Sigmoid colon (tissue), 7 donors: ENCODE measurements around the gene CLEC4D. TPM values are rescaled to one million over a fixed set of nuclear protein-coding genes. Genes with fewer than 3 reads are reported as not detected.
A peak's percentile ranks its signal among the peaks of the same experiment; 100 is the strongest.

Source experiments
- DNase-seq: peaks from one replicate; pipeline ENCODE4 v3.0.0-alpha.2; 2019
- H3K27ac ChIP-seq, 4 donors: fragments of 200-600 bp; sonication (generic); one replicate each; pipeline ENCODE4 v1.5.1; 2016 to 2019; ENCODE audit warnings: mild to moderate bottlenecking in 1 of 4
- H3K27me3 ChIP-seq, 3 donors: fragments of 200-600 bp; sonication (generic); one replicate each; pipeline ENCODE4 v1.5.1; 2019; ENCODE audit warnings: mild to moderate bottlenecking in 1 of 3
- H3K36me3 ChIP-seq, 4 donors: fragments of 200-600 bp; sonication (generic); one replicate each; pipeline ENCODE4 v1.5.1; 2016 to 2019
- H3K4me1 ChIP-seq, 4 donors: fragments of 200-600 bp; sonication (generic); one replicate each; pipeline ENCODE4 v1.5.1; 2017 to 2019
- H3K4me3 ChIP-seq, 4 donors: fragments of 200-600 bp; sonication (generic); one replicate each; pipeline ENCODE4 v1.5.1; 2017 to 2019; ENCODE audit warnings: mild to moderate bottlenecking in 2 of 4, moderate library complexity in 1 of 4
- H3K9me3 ChIP-seq, 4 donors: fragments of 200-600 bp in 3 of 4; sonication (generic) in 3 of 4; one replicate each; pipeline versions ENCODE4 v1.5.1 to v1.6.1; 2013 to 2019
- EP300 ChIP-seq, 4 donors: sonication (generic); formaldehyde crosslinking; IDR thresholded peaks; one replicate each; pipeline ENCODE4 v1.6.1; 2017; ENCODE audit warnings: antibody characterized with exemption in 4 of 4
- POLR2A ChIP-seq, 2 donors: fragments of 450-650 bp; IDR thresholded peaks; one replicate each; pipeline ENCODE4 v1.6.1; 2016; ENCODE audit warnings: antibody characterized with exemption in 2 of 2, mild to moderate bottlenecking in 2 of 2, moderate library complexity in 2 of 2
- POLR2AphosphoS5 ChIP-seq, 4 donors: sonication (generic); formaldehyde crosslinking; IDR thresholded peaks; one replicate each; pipeline ENCODE4 v1.6.1; 2017; ENCODE audit warnings: antibody characterized with exemption in 4 of 4
- WGBS, 2 donors: extraction: QIAGEN DNeasy Blood & Tissue Kit; methylation state at CpG; one replicate each; pipeline ENCODE4 v1.1.7; 2013; 5-methylcytosine and 5-hydroxymethylcytosine counted together
- intact Hi-C: fragments of 100-400 bp; cut with DNase I; formaldehyde crosslinking; loops from one replicate; pipeline ENCODE4 v1.15.1; 2023
- polyA plus RNA-seq, 3 donors: library from polyadenylated mRNA; stranded (reverse); fragments of 200-250 nt; gene quantifications; one replicate each; pipeline ENCODE4 v1.2.3, GENCODE V29; 2013
- total RNA-seq, 4 donors: library from RNA; depleted of rRNA; stranded (reverse); fragments of >200 nt; gene quantifications; one replicate each; pipeline ENCODE4 v1.1.0, GENCODE V29; 2016
- TF ChIP-seq, protein P1 (sequence below), 4 experiments: fragments of 450-650 bp in 3 of 4; fragments of 200-600 bp in 1 of 4; IDR thresholded peaks; one replicate each; pipeline ENCODE4 v1.5.1; 2016 to 2019; ENCODE audit warnings: antibody characterized with exemption in 4 of 4, mild to moderate bottlenecking in 3 of 4, moderate library complexity in 2 of 4
- donor health status: healthy with polysubstance abuse.
- donor health status: Bipolar disorder and iron deficiency.
- donor health status: healthy.

Gene CLEC4D
- total and polyA plus RNA-seq, 7 donors: 0.12 to 0.55 (median 0.29) TPM; not detected in 3

DNA sequence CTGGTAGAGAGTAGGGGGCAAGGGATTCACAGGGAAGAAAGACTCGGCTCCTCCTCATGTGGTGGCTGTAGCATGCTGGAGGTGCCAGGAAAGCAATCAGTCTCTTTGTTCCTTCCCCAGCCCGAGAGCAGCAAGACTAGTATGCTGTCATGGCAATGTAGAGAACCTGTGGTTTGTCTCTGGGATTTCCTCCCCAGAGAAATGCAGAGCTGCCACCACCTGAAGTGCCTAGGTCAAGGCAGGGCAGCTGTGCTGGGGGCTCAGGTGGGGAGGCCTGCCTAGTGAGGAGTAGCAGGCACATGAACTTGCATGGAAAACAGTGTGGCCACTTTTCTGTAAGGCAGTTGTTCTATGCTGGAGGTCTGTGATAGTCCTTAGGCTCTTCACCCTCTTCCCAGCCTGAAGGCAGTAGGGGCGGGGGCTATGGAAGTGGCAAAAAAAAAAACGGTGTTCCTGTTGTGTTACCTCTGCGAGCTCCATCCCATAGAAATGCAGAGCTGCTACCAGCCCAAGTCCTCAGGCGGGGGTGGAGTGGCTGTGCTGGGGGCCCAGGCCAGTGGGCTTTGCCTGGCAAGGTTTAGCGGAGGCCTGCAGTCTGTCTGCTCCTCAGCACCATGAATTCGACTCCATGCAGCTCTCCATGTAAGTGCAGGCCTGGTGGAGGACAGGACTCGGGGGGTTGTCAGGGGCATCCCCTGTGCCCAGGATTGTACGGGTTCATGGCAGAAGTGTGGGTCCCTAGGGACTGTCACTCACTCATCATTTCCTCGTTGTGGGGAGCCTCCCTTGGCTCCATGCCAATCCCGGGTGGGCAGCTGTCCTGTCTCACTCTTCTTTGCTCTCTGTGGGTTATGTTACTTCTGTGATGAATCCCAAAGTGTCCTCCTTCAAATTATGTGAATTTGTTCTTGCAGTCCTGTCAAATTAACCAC is 4.1 kb upstream of the CLEC4D start:
- Histone ChIP-seq H3K9me3 (no peaks in the 10 kb centered on the region), H3K4me3 (no peak overlapping the region), H3K27ac (no peak overlapping the region), H3K36me3 (no peaks in the 10 kb centered on the region), H3K4me1 (no peaks in the 10 kb centered on the region), H3K27me3 (no peaks in the 10 kb centered on the region)
- TF ChIP-seq POLR2A (IDR thresholded peaks at IDR 0.05): no peak
- no peak for TF ChIP-seq POLR2AphosphoS5 (IDR thresholded peaks at IDR 0.05)
- TF ChIP-seq EP300 (IDR thresholded peaks at IDR 0.05): no peak
- TF ChIP-seq, protein P1, sequence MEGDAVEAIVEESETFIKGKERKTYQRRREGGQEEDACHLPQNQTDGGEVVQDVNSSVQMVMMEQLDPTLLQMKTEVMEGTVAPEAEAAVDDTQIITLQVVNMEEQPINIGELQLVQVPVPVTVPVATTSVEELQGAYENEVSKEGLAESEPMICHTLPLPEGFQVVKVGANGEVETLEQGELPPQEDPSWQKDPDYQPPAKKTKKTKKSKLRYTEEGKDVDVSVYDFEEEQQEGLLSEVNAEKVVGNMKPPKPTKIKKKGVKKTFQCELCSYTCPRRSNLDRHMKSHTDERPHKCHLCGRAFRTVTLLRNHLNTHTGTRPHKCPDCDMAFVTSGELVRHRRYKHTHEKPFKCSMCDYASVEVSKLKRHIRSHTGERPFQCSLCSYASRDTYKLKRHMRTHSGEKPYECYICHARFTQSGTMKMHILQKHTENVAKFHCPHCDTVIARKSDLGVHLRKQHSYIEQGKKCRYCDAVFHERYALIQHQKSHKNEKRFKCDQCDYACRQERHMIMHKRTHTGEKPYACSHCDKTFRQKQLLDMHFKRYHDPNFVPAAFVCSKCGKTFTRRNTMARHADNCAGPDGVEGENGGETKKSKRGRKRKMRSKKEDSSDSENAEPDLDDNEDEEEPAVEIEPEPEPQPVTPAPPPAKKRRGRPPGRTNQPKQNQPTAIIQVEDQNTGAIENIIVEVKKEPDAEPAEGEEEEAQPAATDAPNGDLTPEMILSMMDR (IDR thresholded peaks at IDR 0.05): no peak
- intact Hi-C loops: no loop called here
- no peak for DNase-seq
- WGBS, 2 donors: 63 to 65% methylated on average over 12 of the region's 12 CpGs

DNA sequence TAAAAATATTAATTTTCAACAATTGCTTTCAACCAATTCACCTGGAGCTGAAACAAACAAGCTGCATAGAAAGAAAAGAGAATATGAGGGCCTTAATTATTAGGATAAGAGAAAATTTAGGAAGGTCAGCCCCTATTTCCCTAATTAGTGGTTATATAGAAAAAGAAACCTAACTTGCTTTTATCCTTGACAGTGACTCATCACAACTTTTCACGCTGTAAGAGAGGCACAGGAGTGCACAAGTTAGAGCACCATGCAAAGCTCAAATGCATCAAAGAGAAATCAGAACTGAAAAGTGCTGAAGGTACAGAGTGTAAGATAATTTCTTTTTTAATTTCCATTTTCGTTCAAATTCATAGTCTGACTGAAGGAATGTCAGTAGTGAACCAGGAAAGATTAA is 4.7 kb downstream of the CLEC4D start:
- Histone ChIP-seq H3K4me1 (no peaks in the 10 kb centered on the region), H3K4me3 (no peak overlapping the region), H3K27me3 (no peaks in the 10 kb centered on the region), H3K27ac (no peak overlapping the region), H3K36me3 (no peaks in the 10 kb centered on the region), H3K9me3 (no peaks in the 10 kb centered on the region)
- WGBS, 2 donors: 63 to 75% methylated on average over 2 of the region's 2 CpGs
- TF ChIP-seq, protein P1 (IDR thresholded peaks at IDR 0.05): no peak
- TF ChIP-seq POLR2AphosphoS5 (IDR thresholded peaks at IDR 0.05): no peak
- no peak for TF ChIP-seq EP300 (IDR thresholded peaks at IDR 0.05)
- TF ChIP-seq POLR2A (IDR thresholded peaks at IDR 0.05): no peak
- no peak for DNase-seq
- intact Hi-C loops: no loop called here

DNA sequence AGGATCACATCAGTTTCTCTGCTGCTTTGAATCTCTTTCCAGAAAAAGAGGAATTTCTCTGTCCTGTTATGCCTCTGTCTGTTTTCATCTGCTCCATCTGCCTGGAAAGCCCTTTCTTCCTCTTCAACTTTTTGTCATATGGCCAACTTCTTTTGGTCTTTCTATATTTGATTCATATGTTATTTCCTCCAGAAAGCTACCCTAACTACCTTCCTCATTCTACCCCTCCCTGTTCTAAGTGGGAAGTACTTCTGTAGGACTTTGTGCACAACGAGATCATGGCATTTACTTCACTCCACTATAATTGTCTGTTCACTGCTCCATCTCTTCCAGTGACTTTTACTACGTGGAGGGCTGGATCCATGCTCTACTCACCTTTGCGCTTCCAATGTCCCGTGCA is 5.9 kb downstream of the CLEC4D start:
- Histone ChIP-seq H3K4me3 (no peak overlapping the region), H3K4me1 (no peaks in the 10 kb centered on the region), H3K27ac (no peak overlapping the region), H3K27me3 (no peaks in the 10 kb centered on the region), H3K9me3 (no peaks in the 10 kb centered on the region), H3K36me3 (no peaks in the 10 kb centered on the region)
- intact Hi-C loops: no loop called here
- DNase-seq: no peak
- TF ChIP-seq, protein P1 (IDR thresholded peaks at IDR 0.05): no peak
- TF ChIP-seq EP300 (IDR thresholded peaks at IDR 0.05): no peak
- TF ChIP-seq POLR2AphosphoS5 (IDR thresholded peaks at IDR 0.05): no peak
- no peak for TF ChIP-seq POLR2A (IDR thresholded peaks at IDR 0.05)
- 67 to 68% methylated on average over 4 of the region's 4 CpGs for WGBS, 2 donors

DNA sequence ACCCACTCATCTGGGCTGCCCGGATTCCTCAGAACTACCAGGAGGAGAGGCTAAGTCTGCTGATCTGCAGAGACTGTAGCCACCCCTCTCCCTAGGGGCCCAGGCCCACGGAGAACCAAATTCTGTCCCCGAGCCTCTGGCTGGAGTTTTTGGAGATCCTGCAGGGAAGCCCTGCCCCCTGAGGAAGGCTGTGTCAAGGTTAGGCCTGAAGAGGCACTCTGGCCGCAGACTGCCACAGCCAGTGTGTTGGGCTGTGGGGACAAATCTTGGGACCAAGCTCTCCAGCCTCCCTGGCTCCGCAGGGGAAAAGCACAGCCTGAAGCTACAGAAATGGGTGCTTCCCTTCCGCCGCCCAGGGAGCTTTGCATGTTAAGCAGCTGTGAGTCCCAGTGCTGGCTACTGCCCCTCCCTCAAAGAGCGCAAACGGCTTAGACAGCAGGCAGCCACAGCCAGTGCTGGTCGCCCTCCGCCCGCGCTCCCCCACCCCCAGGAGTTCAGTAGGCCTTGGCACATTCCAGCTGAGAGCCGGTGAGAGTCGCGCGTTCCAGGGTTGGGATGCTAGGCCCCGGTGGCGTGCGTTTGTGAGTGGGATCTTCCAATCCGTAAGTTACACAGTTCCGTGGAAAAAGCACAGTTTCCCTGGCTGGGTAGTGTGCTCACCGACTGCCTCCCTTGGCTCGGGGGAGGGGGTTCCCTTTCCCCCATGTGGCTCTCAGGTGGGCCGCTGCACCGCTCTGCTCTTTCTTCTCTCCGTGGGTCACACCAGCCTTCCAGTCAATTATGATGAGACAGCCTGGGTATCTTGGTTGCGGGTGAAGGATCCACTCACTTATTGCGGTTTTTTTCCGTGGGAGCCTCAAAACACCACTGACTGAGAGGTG is 14.2 kb downstream of the CLEC4D start:
- intact Hi-C loops: no loop called here
- Histone ChIP-seq H3K4me1 (no peaks in the 10 kb centered on the region), H3K27me3 (no peaks in the 10 kb centered on the region), H3K4me3 (no peak overlapping the region), H3K27ac (no peak overlapping the region), H3K36me3 (no peaks in the 10 kb centered on the region), H3K9me3 (no peaks in the 10 kb centered on the region)
- peak; percentile 57 for DNase-seq
- WGBS, 2 donors: 78 to 84% methylated on average over 30 of the region's 30 CpGs
- no peak for TF ChIP-seq POLR2AphosphoS5 (IDR thresholded peaks at IDR 0.05)
- TF ChIP-seq, protein P1 (IDR thresholded peaks at IDR 0.05): no peak
- no peak for TF ChIP-seq POLR2A (IDR thresholded peaks at IDR 0.05)
- TF ChIP-seq EP300 (IDR thresholded peaks at IDR 0.05): no peak
